Measurements from ENCODE around the gene CHST9.

The CHST9 gene

GRCh38 chr18:26960911-26961310 lies 224.2 kb downstream of the CHST9 start:
- Histone ChIP-seq H3K4me3 (ENCODE audit: low read depth in 1 of 2, low read length in 2 of 2) (no peak overlapping the region), H3K79me2 (ENCODE audit: insufficient read depth, low read length) (no peaks in the 10 kb centered on the region), H4K20me1 (ENCODE audit: insufficient read depth, low read length) (no peaks in the 10 kb centered on the region), H3K4me2 (ENCODE audit: insufficient read depth, low read length) (no peak overlapping the region), H3K27me3 (ENCODE audit: insufficient read depth, low read length, poor library complexity) (no peaks in the 10 kb centered on the region), H3K27ac (ENCODE audit: low read length) (no peak overlapping the region), H3K9ac (ENCODE audit: low read depth, low read length) (no peak overlapping the region), H3K4me1 (ENCODE audit: insufficient read depth, low read length) (peaks cover 4% of the 10 kb centered on the region; the same call in 1 of the 2 replicates), H3K9me3 (ENCODE audit: insufficient read depth, low read length, severe bottlenecking) (no peaks in the 10 kb centered on the region), H2AFZ (ENCODE audit: low read depth, low read length) (no peak overlapping the region), H3K36me3 (ENCODE audit: insufficient read depth, low read length) (no peaks in the 10 kb centered on the region)
- ATAC-seq (ENCODE audit: insufficient read depth, low read depth) (no peak), DNase-seq (no peak)
- TF ChIP-seq EZH2 (IDR thresholded peaks at IDR 0.05; ENCODE audit: borderline replicate concordance, low read depth, low read length, severe bottlenecking) (no peak), CTCF (IDR thresholded peaks at IDR 0.05; ENCODE audit: borderline replicate concordance, extremely low read depth, low read length, poor library complexity, severe bottlenecking) (no peak)

GRCh38 chr18:26956863-26957262 lies 228.2 kb downstream of the CHST9 start:
- Histone ChIP-seq H3K4me2 (ENCODE audit: insufficient read depth, low read length) (no peak overlapping the region), H3K9ac (ENCODE audit: low read depth, low read length) (no peak overlapping the region), H3K36me3 (ENCODE audit: insufficient read depth, low read length) (no peaks in the 10 kb centered on the region), H3K4me1 (ENCODE audit: insufficient read depth, low read length) (0 out of 2 replicates have a peak, but pooled peaks cover 4% of the 10 kb centered on the region), H3K79me2 (ENCODE audit: insufficient read depth, low read length) (no peaks in the 10 kb centered on the region), H2AFZ (ENCODE audit: low read depth, low read length) (no peak overlapping the region), H3K27ac (ENCODE audit: low read length) (no peak overlapping the region), H3K27me3 (ENCODE audit: insufficient read depth, low read length, poor library complexity) (no peaks in the 10 kb centered on the region), H3K4me3 (ENCODE audit: low read depth in 1 of 2, low read length in 2 of 2) (no peak overlapping the region), H3K9me3 (ENCODE audit: insufficient read depth, low read length, severe bottlenecking) (no peaks in the 10 kb centered on the region), H4K20me1 (ENCODE audit: insufficient read depth, low read length) (no peaks in the 10 kb centered on the region)
- ATAC-seq (ENCODE audit: insufficient read depth, low read depth) (peak; percentile 33; the same call in 1 of the 3 replicates), DNase-seq (no peak)
- TF ChIP-seq CTCF (IDR thresholded peaks at IDR 0.05; ENCODE audit: borderline replicate concordance, extremely low read depth, low read length, poor library complexity, severe bottlenecking) (no peak), EZH2 (IDR thresholded peaks at IDR 0.05; ENCODE audit: borderline replicate concordance, low read depth, low read length, severe bottlenecking) (no peak)

- Histone ChIP-seq H4K20me1 (ENCODE audit: insufficient read depth, low read length) (no peaks in the 10 kb centered on the region), H3K27ac (ENCODE audit: low read length) (no peak overlapping the region), H3K27me3 (ENCODE audit: insufficient read depth, low read length, poor library complexity) (no peaks in the 10 kb centered on the region), H2AFZ (ENCODE audit: low read depth, low read length) (no peak overlapping the region), H3K9ac (ENCODE audit: low read depth, low read length) (no peak overlapping the region), H3K9me3 (ENCODE audit: insufficient read depth, low read length, severe bottlenecking) (no peaks in the 10 kb centered on the region), H3K4me2 (ENCODE audit: insufficient read depth, low read length) (no peak overlapping the region), H3K36me3 (ENCODE audit: insufficient read depth, low read length) (no peaks in the 10 kb centered on the region), H3K4me1 (ENCODE audit: insufficient read depth, low read length) (peaks cover 8% of the 10 kb centered on the region), H3K4me3 (ENCODE audit: low read depth in 1 of 2, low read length in 2 of 2) (no peak overlapping the region), H3K79me2 (ENCODE audit: insufficient read depth, low read length) (no peaks in the 10 kb centered on the region)
- no peak for TF ChIP-seq EZH2 (IDR thresholded peaks at IDR 0.05; ENCODE audit: borderline replicate concordance, low read depth, low read length, severe bottlenecking)
- TF ChIP-seq CTCF (IDR thresholded peaks at IDR 0.05; ENCODE audit: borderline replicate concordance, extremely low read depth, low read length, poor library complexity, severe bottlenecking): no peak
- ATAC-seq (ENCODE audit: insufficient read depth, low read depth) (no peak), DNase-seq (no peak)
Measured at GRCh38 chr18:26948703-26949102, 236.4 kb downstream of the CHST9 start.

- Histone ChIP-seq H4K20me1 (ENCODE audit: insufficient read depth, low read length) (no peaks in the 10 kb centered on the region), H3K4me3 (ENCODE audit: low read depth in 1 of 2, low read length in 2 of 2) (no peak overlapping the region), H3K27ac (ENCODE audit: low read length) (peak overlapping the region; percentile 35), H3K9ac (ENCODE audit: low read depth, low read length) (no peak overlapping the region), H2AFZ (ENCODE audit: low read depth, low read length) (peak overlapping the region; percentile 55), H3K79me2 (ENCODE audit: insufficient read depth, low read length) (no peaks in the 10 kb centered on the region), H3K36me3 (ENCODE audit: insufficient read depth, low read length) (no peaks in the 10 kb centered on the region), H3K4me1 (ENCODE audit: insufficient read depth, low read length) (peaks cover 14% of the 10 kb centered on the region), H3K9me3 (ENCODE audit: insufficient read depth, low read length, severe bottlenecking) (no peaks in the 10 kb centered on the region), H3K4me2 (ENCODE audit: insufficient read depth, low read length) (no peak overlapping the region), H3K27me3 (ENCODE audit: insufficient read depth, low read length, poor library complexity) (no peaks in the 10 kb centered on the region)
- no peak for DNase-seq
- TF ChIP-seq EZH2 (IDR thresholded peaks at IDR 0.05; ENCODE audit: borderline replicate concordance, low read depth, low read length, severe bottlenecking): no peak
- no peak for TF ChIP-seq CTCF (IDR thresholded peaks at IDR 0.05; ENCODE audit: borderline replicate concordance, extremely low read depth, low read length, poor library complexity, severe bottlenecking)
- peak; percentile 76 for ATAC-seq (ENCODE audit: insufficient read depth, low read depth)
Measured at GRCh38 chr18:26943906-26944305, 241.2 kb downstream of the CHST9 start.

All from DND-41 (cell line).